ENCODE data around the gene ACSL5.

DNA sequence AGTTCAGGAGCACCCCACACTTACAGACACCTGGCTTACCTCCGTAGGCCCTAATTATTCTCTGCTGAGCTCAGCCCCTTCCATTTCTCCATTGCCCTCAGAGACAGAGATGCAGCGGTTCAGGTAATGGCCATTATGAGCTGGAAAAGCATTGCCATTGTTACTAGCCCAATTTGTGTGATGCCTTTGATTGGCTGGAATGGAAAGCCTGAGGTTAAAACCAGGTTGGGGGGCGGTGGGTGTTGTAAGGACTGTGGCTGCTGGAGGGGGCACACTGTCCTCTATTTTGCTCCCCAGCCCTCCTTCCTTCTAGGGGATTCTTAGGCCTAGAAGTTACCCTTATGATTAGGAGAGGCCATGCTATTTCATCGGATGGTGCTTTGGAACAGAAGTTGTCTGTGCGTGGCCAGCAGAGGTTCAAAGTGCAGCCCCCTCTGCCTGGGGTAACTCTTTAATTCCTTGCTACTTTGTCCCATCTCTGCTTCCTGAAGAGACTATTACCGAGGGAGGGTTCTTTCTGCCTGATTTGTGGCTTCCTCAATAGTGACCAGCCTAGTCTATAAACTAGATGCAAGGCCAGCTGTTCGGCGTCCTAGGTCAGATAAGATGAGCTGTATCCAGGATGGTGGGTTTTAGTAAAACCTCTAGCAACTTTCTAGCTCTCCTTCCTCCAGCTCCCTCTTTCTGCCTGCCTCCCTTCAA lies 14.2 kb upstream of the ACSL5 start:
- TF ChIP-seq, protein P1, sequence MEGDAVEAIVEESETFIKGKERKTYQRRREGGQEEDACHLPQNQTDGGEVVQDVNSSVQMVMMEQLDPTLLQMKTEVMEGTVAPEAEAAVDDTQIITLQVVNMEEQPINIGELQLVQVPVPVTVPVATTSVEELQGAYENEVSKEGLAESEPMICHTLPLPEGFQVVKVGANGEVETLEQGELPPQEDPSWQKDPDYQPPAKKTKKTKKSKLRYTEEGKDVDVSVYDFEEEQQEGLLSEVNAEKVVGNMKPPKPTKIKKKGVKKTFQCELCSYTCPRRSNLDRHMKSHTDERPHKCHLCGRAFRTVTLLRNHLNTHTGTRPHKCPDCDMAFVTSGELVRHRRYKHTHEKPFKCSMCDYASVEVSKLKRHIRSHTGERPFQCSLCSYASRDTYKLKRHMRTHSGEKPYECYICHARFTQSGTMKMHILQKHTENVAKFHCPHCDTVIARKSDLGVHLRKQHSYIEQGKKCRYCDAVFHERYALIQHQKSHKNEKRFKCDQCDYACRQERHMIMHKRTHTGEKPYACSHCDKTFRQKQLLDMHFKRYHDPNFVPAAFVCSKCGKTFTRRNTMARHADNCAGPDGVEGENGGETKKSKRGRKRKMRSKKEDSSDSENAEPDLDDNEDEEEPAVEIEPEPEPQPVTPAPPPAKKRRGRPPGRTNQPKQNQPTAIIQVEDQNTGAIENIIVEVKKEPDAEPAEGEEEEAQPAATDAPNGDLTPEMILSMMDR (IDR thresholded peaks at IDR 0.05), result no peak
- TF ChIP-seq POLR2AphosphoS5 (IDR thresholded peaks at IDR 0.05), result no peak
- TF ChIP-seq POLR2A (IDR thresholded peaks at IDR 0.05), result no peak

Measured in prostate gland (tissue), 2 donors.